ENCODE measurements around the gene ROBO3. TPM values are rescaled to one million over a fixed set of nuclear protein-coding genes. Genes with fewer than 3 reads are reported as not detected.

ROBO3 gene
- total RNA-seq, 1 donor from 2014 or later, result 8.8 TPM

DNA sequence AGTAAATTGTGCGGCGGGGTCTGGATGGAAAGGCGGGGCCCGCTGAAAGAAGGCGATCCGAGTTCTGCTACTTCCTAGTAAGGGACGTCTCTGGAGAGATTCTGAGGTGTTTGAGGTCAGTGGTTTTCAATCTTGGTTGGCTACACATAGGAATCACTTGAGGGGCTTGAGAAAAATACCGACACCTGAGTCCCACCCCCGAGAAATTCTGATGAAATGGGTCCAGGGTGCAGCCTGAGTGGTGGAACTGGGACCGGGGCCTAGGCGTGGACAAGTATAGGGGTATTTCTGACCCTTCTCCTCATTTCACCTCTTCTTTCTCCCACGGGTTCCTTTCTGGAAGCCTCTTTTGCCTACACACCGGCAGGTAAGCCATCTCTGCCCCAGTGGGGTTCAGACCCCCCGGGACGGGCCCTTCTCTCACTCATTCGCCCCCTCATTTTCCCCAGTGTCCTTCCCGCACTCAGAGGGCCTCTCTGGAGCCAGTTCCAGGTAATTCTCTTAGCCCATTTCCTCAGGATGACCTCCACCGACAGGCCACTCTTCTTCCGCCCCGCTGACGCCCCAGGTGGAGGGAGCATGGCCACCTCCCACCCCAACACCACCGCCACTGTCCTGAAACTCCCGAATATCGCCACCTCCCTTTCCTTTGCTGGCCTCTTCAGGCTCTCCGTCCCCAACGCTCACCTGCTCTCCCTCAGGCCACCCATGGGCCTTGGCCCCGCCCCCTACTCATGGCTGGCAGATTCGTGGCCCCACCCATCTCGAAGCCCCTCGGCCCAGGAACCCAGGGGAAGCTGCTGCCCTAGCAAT, 11.8 kb downstream of the ROBO3 start:
- no peak for DNase-seq

DNA sequence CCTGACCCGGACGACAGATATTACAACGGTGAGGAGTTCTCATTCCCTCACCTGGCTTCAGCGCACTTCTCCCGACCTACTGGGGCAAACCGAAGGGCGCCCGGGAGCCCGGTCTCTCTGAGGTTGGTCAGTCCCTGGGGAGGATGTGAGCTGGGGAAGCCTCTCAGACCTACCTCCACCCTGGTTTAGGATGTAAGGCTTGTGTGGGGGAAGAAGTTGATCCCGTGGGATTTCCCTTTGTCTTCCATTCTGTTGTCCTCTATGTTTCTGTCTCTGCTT, 12.3 kb downstream of the ROBO3 start:
- DNase-seq, result no peak

- DNase-seq, result no peak
These were observed 12.9 kb downstream of the ROBO3 start for GRCh38 chr11:124877910-124878758.

- no peak for DNase-seq
These were observed 13.7 kb downstream of the ROBO3 start for GRCh38 chr11:124878759-124879492.

DNA sequence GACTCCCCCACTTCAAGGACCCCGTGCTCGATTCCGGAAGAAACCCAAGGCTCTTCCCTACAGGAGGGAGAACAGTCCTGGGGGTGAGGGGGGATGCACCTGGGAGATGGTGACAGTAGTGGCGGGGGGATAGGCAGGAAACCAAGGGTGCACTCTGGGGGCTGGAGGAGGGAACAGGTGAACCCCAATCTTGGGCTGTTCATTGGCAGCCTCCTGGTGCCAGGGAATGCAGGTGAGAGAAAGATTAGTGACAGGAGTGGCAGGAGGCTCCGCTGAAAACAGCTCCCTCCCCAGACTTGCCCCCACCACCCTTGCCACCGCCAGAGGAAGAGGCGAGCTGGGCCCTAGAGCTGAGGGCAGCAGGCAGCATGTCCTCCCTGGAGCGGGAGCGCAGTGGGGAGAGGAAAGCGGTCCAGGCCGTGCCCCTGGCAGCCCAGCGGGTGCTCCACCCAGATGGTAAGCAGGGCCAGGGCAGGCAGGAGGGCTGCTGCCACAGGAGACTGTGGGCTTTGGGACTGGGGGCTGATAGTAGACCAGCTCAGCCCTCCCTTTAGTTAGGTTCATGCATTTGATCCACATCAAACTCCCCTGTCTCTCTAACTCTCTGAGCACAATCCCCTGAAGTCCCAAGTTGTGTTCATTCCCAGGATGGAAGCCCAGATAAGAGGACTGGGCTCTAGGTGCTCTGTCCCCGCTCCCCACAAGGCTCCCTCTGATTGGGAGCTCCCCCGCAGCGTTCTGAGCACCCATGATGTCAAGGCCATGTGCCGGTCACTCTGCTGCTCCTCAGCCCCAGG, 14.5 kb downstream of the ROBO3 start:
- DNase-seq, result no peak

GRCh38 chr11:124880290-124880611, 15.0 kb downstream of the ROBO3 start:
- DNase-seq, result no peak

DNA sequence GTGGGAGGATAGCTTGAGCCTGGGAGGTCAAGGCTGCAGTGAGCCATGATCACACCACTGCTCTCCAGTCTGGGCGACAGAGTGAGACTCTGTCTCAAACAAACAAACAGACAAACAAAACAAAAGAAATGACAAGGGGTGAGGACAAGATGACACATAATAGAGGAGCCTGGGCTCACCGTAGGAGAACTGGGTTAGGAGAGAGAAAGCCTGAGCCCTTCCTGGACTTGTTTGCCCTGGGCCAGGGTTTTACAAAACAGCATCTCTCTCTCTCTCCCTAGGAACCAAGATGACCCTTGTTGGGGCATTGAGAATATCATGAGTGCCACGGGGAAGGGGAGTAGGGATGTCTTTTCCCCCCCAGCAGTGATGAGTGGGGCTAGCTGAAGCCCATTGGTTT, 15.7 kb downstream of the ROBO3 start:
- DNase-seq, result no peak

- DNase-seq, result no peak
These were observed 17.3 kb downstream of the ROBO3 start for GRCh38 chr11:124882339-124883071.

GRCh38 chr11:124884340-124884739, 19.1 kb downstream of the ROBO3 start:
- DNase-seq, result no peak

GRCh38 chr11:124884869-124885479, 19.7 kb downstream of the ROBO3 start:
- DNase-seq, result no peak

DNA sequence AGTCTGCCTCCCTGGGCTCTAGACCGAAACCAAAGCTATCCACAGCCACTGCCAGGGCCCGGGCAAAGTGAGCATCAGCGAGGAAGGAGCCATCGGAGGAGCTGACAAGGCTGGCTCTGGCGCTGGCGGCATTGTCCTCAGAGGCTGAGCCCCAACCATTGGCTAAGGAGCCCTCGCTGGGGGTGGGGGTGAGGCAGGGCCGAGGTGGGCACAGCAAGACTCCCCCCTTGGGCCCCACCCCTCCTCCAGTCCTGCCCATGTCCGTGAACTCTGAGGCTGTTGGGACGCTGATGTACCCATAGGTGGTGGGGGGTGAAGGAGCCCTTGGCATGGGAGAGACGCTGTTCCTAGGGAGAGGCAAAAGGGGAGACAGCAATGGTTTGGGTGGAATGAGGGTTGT, 21.2 kb downstream of the ROBO3 start:
- no peak for DNase-seq

DNA sequence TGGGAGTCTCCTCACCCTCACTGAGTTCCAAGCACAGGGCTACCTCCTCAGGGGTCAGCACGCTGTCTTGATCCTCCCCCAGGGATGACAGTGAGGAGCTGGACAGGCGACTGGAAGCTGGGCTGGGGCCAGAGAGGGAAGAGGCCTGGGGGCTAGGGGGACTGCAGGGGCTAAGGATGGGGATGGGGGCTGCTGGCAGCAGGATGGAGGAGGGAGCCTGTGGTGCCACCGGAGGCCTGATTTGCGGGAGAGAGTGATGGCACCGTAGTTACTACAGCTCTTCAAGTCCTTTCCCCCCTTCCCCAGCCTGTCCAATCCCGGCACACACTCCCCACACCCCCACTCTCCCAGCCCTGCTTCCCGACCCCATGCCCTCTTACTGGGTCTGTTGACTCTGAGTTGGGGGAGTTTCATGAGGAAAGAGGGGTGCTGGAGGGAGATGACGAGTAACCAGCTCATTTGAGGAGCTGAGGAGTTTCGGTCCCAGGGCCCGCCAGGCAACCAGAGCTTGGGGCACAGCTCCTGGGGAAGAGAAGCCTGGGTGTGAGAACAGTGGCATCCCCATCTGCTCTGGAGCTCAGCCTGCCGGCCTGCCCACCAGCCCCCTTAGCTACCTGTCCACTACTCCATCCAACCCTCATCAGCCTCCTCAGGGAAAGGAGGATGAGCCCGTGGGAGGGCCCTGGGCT, 21.9 kb downstream of the ROBO3 start:
- DNase-seq, result no peak

GRCh38 chr11:124887667-124888013, 22.4 kb downstream of the ROBO3 start:
- DNase-seq, result no peak

- DNase-seq, result no peak
These were observed 24.2 kb downstream of the ROBO3 start for GRCh38 chr11:124889191-124890091.

DNA sequence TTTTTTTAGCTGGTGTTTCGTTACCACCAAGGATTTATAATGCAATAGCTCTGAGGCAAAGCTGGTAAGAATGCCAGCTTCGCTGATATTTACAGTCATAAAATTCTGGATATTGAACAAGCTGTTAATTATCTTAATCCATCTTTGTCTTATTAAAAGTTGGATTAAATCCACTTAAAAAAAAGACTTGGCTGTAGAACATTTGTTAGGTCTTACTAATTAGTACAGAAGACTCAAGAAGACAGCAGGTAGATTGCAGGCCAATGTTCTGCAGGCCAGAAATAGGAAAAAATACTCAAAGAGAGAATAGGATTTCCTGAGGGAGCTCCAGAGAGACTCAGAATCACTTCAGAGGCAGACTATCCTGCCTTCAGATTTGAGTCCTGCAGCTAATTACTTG, 24.9 kb downstream of the ROBO3 start:
- no peak for DNase-seq

DNA sequence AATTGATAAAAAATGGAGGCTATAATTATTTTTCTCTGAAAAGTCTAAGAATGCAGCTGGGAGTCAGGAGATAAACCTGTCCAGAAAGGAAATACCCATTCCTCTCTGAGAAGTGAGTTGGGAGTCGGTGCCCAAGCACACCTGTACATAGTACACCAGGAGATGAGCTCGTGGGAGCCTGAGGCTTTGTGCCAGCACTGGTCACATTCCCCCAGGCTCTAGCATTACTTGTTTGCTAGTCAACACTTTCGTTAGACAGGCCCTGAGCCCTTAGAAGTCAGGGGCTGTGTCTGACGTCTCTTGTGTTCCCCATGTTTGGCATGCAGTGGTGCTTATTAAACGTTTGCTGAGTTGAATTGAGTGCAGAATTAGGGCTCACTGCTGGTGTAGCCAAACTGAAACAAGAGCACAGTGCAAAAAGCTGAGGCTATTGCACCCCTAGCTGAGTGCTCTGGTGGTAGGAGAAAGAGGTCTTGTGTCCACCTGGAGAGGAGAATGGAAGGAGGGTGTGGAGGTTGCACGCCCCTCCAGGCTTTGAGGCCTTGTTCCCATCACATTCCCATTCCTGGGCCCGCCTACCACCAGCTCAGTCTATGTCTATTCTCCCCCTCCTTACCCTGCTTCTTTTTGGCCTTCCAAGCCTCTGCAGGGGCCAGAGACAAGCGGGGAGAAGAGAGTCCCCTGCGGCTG, 25.6 kb downstream of the ROBO3 start:
- no peak for DNase-seq

GRCh38 chr11:124891373-124891861, 26.2 kb downstream of the ROBO3 start:
- no peak for DNase-seq

- no peak for DNase-seq
These were observed 26.9 kb downstream of the ROBO3 start for GRCh38 chr11:124892146-124892545.

Measured in skin of body (tissue), 2 donors.